GM18951 (cell line): ENCODE results near the gene TRMT2A.

Source experiments
- POLR2A ChIP-seq: IDR thresholded peaks from 4 replicates; pipeline ENCODE4 v1.6.1; 2011; ENCODE audit warnings: mild to moderate bottlenecking; ENCODE audit not compliant: insufficient read length, insufficient read depth; ENCODE audit errors: extremely low read depth
- in situ Hi-C: fragments of 300-500 bp; cut with MboI; formaldehyde crosslinking; loops from one replicate; pipeline ENCODE4 v1.12.0; 2022; ENCODE audit warnings: low sequenced_read_pairs, mixed read lengths, inconsistent platforms; ENCODE audit not compliant: unreplicated experiment

TRMT2A gene

DNA sequence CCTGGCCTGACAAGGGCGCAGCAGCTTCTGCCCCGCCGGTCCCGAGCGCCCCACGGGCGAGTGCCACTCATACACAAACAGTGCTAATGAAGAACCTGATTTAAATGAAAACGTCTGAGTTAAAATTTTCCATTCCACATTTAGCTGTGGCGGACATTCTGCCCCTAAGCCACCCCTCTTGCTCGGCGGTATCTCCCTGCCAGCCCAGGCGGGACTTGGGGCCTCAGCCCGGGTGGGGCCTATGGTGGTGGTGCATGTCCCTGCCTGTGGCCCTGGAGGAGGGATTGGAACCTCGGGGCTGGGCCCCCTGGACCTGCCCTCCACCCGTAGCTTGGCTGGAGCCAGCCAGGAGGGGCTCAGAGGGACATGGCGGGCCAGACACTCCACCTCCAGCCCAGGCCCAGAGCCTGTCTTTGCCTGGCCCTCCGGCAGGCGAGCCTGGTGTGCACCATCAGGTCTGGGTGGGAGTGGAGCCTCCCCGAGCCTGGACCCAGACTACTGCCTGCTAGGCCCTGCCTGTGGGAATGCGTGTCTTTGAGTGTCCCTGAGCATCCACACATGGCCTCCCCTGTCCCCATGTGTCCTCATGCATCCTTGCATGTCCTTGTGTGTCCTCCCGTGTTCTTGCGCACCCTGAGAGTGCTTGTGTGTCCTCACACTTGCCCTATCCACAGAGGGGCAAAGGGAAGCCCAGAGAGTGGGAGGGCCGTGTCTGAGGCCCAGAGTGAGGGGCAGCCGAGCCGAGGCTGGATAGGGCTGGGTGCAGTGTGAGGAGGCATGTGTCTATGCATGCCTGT, 19.0 kb upstream of the TRMT2A start:
- no peak for TF ChIP-seq POLR2A
- in situ Hi-C loops: no loop called here

DNA sequence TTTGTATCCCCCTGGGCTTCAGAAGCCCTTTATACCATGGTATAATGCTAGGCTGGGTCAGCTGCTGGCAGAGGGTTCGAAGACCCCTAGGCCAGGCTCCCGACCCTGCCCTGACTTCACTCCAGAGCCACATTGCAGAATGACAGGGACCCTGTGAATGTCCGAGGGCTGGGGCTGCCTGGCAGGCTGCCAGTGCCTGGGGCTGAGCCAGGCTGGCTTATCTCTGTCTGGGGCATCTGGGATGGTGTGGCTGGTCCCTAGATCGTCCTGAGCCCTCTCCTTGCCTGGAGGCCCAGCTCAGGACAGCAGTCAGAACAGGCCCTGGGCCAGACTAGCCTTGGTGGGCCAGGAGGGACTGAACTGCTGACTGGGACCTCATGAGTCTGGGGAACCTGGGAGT, 18.2 kb upstream of the TRMT2A start:
- in situ Hi-C loops: no loop called here

DNA sequence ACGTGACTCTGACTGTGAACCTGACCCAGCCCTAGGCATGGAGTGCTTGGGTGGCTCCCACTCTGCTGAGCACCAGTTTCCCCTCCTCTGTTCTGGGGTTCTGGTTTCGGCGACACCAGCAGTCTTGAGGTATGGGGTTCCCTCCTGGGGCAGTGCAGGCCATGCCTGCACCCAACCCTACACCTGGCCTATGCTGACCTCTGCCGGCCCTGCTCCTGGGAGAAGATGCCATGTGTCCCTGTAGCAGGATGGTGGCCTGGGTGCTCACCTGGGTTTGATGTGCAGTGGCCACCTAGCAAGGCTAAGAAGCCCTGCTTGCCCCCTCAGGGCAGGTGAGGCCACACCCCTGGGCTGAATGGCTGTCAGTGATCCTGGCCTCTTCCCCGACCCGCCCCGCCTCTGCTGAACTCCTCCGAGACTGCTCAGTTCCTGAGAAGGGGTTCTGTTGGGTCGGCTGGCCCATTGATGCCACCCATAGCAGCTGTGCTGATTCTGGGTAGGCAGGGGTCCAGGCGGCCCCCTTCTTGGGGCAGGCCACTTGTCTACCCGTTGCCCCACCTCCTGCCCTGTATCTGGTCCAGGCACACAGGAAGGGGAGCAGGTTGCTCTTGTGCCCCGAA, 17.0 kb upstream of the TRMT2A start:
- in situ Hi-C loops: no loop called here
- no peak for TF ChIP-seq POLR2A

More for the DNA sequence above, 18.2 kb upstream of the TRMT2A start:
- no peak for TF ChIP-seq POLR2A

DNA sequence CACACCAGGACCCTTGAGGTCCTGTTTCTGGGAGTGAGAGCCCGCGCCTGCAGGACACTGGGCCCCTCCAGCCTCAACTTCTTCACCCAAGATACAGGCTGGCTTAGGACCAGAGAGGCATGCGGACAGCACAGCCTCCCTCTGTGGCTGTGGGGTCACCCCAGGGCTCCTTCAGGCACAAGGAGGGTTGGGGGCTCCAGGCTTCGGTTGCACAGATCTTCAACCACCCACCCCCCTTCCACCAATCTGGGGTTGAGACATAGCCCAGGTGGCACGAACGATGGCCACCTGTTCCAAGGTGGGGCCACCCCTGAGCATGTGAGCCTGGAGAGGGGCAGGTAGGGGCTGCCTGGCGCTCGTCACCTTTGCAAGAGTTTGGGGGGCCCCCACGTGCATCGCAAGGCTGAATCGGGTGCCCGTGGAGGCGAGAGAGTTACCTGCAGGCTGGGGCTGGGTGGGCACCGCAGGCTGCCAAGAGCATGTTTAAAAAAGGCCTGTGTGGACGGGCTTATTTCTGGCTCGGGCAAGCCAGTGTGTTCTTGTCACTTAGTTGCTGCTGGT, 15.7 kb upstream of the TRMT2A start:
- no peak for TF ChIP-seq POLR2A
- in situ Hi-C loops: no loop called here

DNA sequence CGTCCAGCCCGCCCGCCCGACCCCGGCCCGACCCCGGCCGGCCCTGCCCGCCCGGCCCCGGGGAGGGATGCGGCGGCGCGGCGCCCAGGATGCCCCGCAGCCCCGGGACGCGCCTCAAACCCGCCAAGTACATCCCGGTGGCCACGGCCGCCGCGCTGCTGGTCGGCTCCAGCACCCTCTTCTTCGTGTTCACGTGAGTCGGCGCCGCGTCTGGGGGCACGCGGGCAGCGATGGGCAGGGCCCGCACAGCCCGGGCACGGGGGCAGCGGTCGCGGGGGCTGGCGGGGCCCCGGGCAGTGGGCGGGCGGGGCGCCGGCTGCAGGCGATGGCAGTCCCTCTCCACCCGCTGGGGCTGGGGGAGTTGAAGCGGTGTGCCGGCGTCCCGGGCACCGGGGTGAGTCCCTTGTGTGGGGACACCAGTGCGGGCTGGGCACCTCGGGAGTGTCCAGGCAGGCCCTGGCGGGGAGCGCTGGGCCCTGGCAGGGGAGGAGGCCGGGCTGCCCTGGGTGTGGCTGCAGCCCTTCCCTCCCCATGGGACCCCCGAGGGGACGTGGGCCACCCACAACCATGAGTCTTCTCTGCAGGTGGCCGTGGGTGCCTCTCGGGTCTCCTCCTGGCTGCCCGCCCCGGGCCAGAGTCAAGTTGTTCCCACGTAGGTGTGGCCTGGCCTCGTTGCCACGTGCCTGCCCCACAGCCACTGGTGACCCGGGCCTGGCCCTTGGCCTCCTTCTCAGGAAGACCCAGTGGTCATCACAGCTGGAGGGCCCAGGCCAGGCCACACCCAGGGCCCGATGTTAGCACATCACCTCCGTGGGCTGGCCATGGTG, 15.0 kb upstream of the TRMT2A start:
- no peak for TF ChIP-seq POLR2A
- in situ Hi-C loops: no loop called here

DNA sequence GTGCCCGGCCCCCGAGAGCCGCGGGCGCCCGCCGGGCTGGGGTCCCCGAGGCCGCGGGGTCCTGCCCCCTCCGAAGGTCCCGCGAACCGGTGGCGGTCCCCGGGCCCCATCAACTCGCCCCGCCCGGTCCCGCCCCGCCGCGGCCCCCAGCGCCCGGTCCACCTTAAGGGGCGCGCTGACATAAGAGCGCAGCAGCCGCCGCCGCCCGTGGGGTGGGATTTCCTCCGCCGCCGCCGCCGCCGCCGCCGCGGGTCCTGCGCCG, 14.5 kb upstream of the TRMT2A start, which contains the start of gene ZDHHC8:
Gene ZDHHC8, plus strand, starts transcription at position 208 of the 262 bp plus-strand sequence. CDS start 144 bp downstream, outside the sequence.
- TF ChIP-seq POLR2A: no peak
- in situ Hi-C loops: no loop called here

DNA sequence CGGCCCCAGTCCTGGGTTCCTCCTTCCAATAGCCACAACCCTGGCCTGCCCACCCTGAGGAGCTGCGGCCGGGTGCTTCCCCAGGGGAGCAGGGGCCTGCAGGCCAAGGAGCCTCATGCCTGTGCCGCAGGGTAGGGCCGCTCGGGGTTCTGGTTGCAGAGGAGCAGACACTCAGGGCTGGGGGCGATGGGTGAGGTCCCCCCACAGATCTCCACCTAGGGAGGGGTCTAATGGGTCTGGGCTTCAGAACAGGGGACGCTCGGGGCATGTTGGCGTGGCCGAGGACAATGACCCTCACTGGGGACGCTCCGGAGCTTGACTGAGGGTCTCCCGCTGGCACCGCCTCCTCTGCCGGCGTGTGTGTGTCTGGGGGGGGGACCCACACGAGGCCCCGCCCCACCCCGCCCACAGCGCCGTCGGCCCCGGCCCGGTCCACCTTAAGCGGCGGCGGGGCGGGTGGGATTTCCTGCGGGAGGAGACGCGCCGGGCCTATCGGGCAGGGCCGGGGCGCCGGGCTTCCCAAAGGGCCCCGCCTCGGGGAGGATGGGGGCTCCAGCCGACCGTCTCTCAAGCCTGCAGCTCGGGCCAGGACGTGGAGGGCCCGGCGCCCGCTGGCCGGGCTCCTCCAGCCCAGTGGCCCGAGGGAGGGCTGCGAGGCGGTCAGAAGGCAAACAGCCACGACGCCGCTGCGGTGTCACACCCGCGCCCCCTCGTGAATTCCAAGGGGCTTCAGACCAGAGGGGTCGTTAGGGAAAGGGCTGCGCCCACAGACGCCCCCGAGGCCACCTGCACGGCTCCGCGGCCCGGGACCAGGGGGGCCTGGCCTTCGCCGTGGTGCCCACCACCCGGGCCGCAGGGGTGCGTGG, 13.9 kb upstream of the TRMT2A start:
- TF ChIP-seq POLR2A: peak; percentile 39
- in situ Hi-C loops: no loop called here

DNA sequence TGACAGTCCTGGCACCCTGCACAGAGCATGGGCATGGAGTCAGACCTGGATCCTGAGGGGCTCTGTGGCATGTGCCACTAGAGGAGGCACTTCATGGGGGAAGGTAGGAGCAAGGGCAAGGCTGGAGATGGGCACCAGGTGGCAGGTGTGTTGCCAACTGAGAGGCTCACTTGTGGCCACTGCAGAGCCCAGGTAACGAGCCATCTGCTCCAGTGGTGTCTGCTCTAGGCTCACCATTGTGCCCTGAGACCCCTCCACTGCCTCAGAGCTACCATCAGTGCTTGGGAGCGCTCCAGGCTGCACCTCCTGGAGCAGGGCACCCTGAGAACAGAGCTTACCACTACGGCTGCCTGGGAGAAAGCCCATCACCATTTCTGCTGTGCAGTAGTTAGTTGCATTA, 13.3 kb upstream of the TRMT2A start:
- in situ Hi-C loops: no loop called here

DNA sequence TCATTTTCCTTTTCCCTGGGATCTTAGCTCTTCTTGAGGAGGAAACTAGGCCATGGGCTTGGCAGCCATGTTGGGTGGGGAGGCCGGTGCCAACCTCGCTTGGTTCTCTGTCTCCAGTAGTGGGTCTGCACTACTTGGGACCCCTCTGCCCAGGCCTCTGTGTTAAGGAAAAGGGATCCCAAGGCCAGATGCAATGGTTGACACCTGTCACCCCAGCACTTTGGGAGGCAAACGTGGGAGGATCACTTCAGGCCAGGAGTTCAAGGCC, 12.7 kb upstream of the TRMT2A start:
- TF ChIP-seq POLR2A: no peak
- in situ Hi-C loops: no loop called here

More for the DNA sequence above, 13.3 kb upstream of the TRMT2A start:
- no peak for TF ChIP-seq POLR2A

DNA sequence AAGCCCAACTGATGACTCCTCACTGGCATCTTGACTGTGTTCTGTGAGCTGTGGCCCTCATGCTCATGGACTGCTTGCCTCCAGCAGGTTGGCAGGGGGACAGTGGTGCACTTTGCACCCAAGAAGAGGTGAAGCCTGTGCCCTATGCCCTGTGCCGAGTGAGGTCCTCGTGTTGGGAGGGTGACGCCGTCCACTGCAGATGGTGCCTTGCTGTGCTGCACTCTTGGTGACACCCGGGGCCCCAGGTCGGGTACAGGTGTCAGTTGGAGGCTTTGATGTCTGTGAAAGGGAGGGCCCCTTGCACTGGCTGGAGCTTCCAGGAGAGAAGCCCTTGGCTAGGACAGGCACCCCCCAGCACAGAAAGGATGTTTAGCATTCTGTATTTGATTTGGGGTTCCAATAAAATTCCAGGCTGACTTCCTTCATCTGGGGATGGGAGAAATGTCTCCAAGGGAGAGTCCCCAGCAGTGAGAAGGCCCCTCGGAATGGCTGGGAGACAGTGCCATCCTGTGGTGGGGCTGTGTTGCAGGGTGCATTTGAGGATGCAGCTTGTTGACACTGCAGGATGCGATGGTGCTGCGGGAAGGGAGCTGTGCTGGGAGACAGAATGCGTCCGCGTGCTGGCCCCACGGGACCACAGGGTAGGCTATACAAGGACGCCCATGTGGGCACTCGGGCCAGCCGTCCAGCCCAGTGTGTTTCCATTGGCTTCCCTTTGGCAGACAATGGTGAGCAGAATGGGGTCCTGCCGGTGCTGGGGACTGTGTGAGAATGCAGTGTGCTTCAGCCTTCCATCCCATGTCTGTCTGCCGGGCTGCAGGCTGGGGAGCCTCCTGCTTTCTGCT, 12.1 kb upstream of the TRMT2A start:
- in situ Hi-C loops: no loop called here
- TF ChIP-seq POLR2A: no peak

DNA sequence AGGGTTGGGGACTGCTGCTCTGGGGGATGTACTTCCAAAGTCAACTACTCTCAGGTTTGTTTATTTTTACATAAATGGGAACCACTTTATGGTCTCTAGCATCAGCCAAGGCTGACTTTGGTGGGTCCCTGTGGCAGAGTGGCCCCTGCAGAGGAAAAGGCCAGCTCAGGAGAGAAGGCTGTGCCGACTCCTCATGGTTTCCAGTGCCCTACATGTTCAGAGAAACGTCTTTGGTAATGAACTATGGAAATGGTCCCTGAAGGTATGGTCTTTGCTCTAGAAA, 11.5 kb upstream of the TRMT2A start:
- in situ Hi-C loops: no loop called here
- TF ChIP-seq POLR2A: no peak
